Measurements from ENCODE around the gene PPP6R3. TPM values are rescaled to one million over a fixed set of nuclear protein-coding genes. Genes with fewer than 3 reads are reported as not detected.

The PPP6R3 gene
- total and polyA plus RNA-seq, 2 experiments from 2014 or later: 31.5 to 108 TPM

- H4K20me1 ChIP-seq (ENCODE audit: insufficient read depth, poor library complexity, severe bottlenecking): no peaks in the 10 kb centered on the region
- H3K27me3 ChIP-seq: no peaks in the 10 kb centered on the region
- H3K79me2 ChIP-seq: no peaks in the 10 kb centered on the region
- no peaks in the 10 kb centered on the region for H3K9me2 ChIP-seq (replicated peaks; ENCODE audit: insufficient read depth)
- TF ChIP-seq CTCF (IDR thresholded peaks at IDR 0.05; ENCODE audit: poor library complexity) (no peak), EZH2 (IDR thresholded peaks at IDR 0.05; ENCODE audit: borderline replicate concordance) (no peak), EZH2phosphoT487 (IDR thresholded peaks at IDR 0.05; ENCODE audit: low read depth, severe bottlenecking, unreplicated experiment) (no peak)
- H3K4me1 ChIP-seq (ENCODE audit: insufficient read depth): no peaks in the 10 kb centered on the region
- H2AFZ ChIP-seq: no peak overlapping the region
- H3K27ac ChIP-seq: no peak overlapping the region
- H3K9me3 ChIP-seq (ENCODE audit: low read depth): no peaks in the 10 kb centered on the region
- no peak overlapping the region for H3K4me2 ChIP-seq
- no peaks in the 10 kb centered on the region for H3K36me3 ChIP-seq (replicated peaks; ENCODE audit: insufficient read depth, low read depth)
- no peak for DNase-seq (ENCODE audit: low spot score)
- WGBS (ENCODE audit: low lambda C conversion rate, missing lambda C conversion rate): 81% methylated on average over 14 of the region's 14 CpGs
- H3K4me3 ChIP-seq: no peak overlapping the region
These were observed 190.2 kb downstream of the PPP6R3 start for GRCh38 chr11:68650801-68651200.

GRCh38 chr11:68651208-68651984 lies 190.8 kb downstream of the PPP6R3 start:
- Histone ChIP-seq H3K4me1 (ENCODE audit: insufficient read depth) (no peaks in the 10 kb centered on the region), H3K4me3 (no peak overlapping the region), H3K9me3 (ENCODE audit: low read depth) (no peaks in the 10 kb centered on the region), H2AFZ (no peak overlapping the region), H3K36me3 (replicated peaks; ENCODE audit: insufficient read depth, low read depth) (no peaks in the 10 kb centered on the region), H3K4me2 (no peak overlapping the region), H3K9me2 (replicated peaks; ENCODE audit: insufficient read depth) (no peaks in the 10 kb centered on the region), H4K20me1 (ENCODE audit: insufficient read depth, poor library complexity, severe bottlenecking) (no peaks in the 10 kb centered on the region), H3K27me3 (no peaks in the 10 kb centered on the region), H3K79me2 (no peaks in the 10 kb centered on the region), H3K27ac (no peak overlapping the region)
- TF ChIP-seq EZH2phosphoT487 (IDR thresholded peaks at IDR 0.05; ENCODE audit: low read depth, severe bottlenecking, unreplicated experiment) (no peak), CTCF (IDR thresholded peaks at IDR 0.05; ENCODE audit: poor library complexity) (no peak), EZH2 (IDR thresholded peaks at IDR 0.05; ENCODE audit: borderline replicate concordance) (no peak)
- WGBS (ENCODE audit: low lambda C conversion rate, missing lambda C conversion rate): 68% methylated on average over 19 of the region's 22 CpGs
- DNase-seq (ENCODE audit: low spot score): peak; percentile 5

- no peak for DNase-seq (ENCODE audit: low spot score)
- Histone ChIP-seq H3K4me2 (no peak overlapping the region), H3K27me3 (no peaks in the 10 kb centered on the region), H3K9me3 (ENCODE audit: low read depth) (no peaks in the 10 kb centered on the region), H2AFZ (no peak overlapping the region), H3K36me3 (replicated peaks; ENCODE audit: insufficient read depth, low read depth) (no peaks in the 10 kb centered on the region), H3K4me3 (no peak overlapping the region), H3K27ac (no peak overlapping the region), H3K79me2 (no peaks in the 10 kb centered on the region), H4K20me1 (ENCODE audit: insufficient read depth, poor library complexity, severe bottlenecking) (no peaks in the 10 kb centered on the region), H3K9me2 (replicated peaks; ENCODE audit: insufficient read depth) (no peaks in the 10 kb centered on the region), H3K4me1 (ENCODE audit: insufficient read depth) (no peaks in the 10 kb centered on the region)
- WGBS (ENCODE audit: low lambda C conversion rate, missing lambda C conversion rate): 71% methylated on average over 16 of the region's 16 CpGs
- no peak for TF ChIP-seq EZH2 (IDR thresholded peaks at IDR 0.05; ENCODE audit: borderline replicate concordance)
- TF ChIP-seq EZH2phosphoT487 (IDR thresholded peaks at IDR 0.05; ENCODE audit: low read depth, severe bottlenecking, unreplicated experiment): no peak
- TF ChIP-seq CTCF (IDR thresholded peaks at IDR 0.05; ENCODE audit: poor library complexity): no peak
These were observed 191.6 kb downstream of the PPP6R3 start for GRCh38 chr11:68651985-68652682.
